ENCODE results near the gene ENTPD1.
"Not testable (repeated sequence)": the region's sequence is repeated elsewhere in the genome, so short reads cannot be mapped to it uniquely, and the experiment has no call there.

Gene ENTPD1

GRCh38 chr10:95908450-95908849 lies 152.5 kb downstream of the ENTPD1 start:
- Mint-ChIP-seq H3K4me1 (ENCODE audit: low read depth) (peaks cover 11% of the 10 kb centered on the region), H3K36me3 (ENCODE audit: low read depth) (no peaks in the 10 kb centered on the region), H3K27me3 (ENCODE audit: low read depth) (peaks cover 29% of the 10 kb centered on the region), H3K27ac (no peak overlapping the region), H3K9me3 (no peaks in the 10 kb centered on the region), H3K4me3 (peak overlapping the region; percentile 42)

GRCh38 chr10:95909561-95909960 lies 153.6 kb downstream of the ENTPD1 start:
- Mint-ChIP-seq H3K27me3 (ENCODE audit: low read depth) (peaks cover 40% of the 10 kb centered on the region), H3K36me3 (ENCODE audit: low read depth) (no peaks in the 10 kb centered on the region), H3K4me3 (no peak overlapping the region), H3K27ac (no peak overlapping the region), H3K4me1 (ENCODE audit: low read depth) (peaks cover 11% of the 10 kb centered on the region), H3K9me3 (no peaks in the 10 kb centered on the region)

DNA sequence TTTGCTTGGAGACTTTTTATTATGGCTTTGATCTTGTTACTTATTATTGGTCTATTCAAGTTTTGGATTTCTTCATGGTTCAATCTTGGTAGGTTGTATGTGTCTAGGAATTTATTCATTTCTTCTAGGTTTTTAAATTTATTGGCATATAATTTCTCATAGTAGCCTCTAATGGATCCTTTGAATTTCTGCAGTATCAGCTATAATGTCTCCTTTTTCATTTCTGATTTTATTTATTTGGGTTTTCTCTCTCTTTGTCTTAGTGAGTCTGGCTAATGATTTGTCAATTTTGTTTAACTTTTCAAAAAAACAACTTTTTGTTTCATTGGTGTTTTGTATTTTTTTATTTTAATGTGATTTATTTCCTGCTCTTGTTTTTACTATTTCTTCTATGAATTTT lies 160.1 kb downstream of the ENTPD1 start:
- H3K9me3 Mint-ChIP-seq; H3K4me3 Mint-ChIP-seq; H3K27ac Mint-ChIP-seq; H3K36me3 Mint-ChIP-seq (ENCODE audit: low read depth); H3K4me1 Mint-ChIP-seq (ENCODE audit: low read depth): not testable (repeated sequence)
- peaks cover 54% of the 10 kb centered on the region for H3K27me3 Mint-ChIP-seq (ENCODE audit: low read depth)
